Bronchial epithelial cell (primary cell): ENCODE measurements around the gene GPX6. TPM values are rescaled to one million over a fixed set of nuclear protein-coding genes. Genes with fewer than 3 reads are reported as not detected.
"Not testable (repeated sequence)": the region's sequence is repeated elsewhere in the genome, so short reads cannot be mapped to it uniquely, and the experiment has no call there.

Experiments used
- DNase-seq: peaks from one replicate; pipeline ENCODE4 v3.0.0-alpha.2; 2010; ENCODE audit warnings: low read depth
- FAIRE-seq: peaks from 2 replicates; lab custom pipeline; 2011; peaks lifted over from hg19 to GRCh38; lab: Jason Lieb, UNC
- H3K27me3 ChIP-seq: 2 replicates; pipeline ENCODE4 v1.5.1; 2011; ENCODE audit warnings: low read length; ENCODE audit not compliant: control insufficient read depth, insufficient read depth
- H3K36me3 ChIP-seq: 2 replicates; pipeline ENCODE4 v1.5.1; 2011; ENCODE audit warnings: low read length; ENCODE audit not compliant: control insufficient read depth, insufficient read depth
- H3K4me3 ChIP-seq: 2 replicates; pipeline ENCODE4 v1.5.1; 2011; ENCODE audit warnings: mild to moderate bottlenecking, low read depth, low read length, control low read depth
- CTCF ChIP-seq: IDR thresholded peaks from 2 replicates; pipeline ENCODE4 v1.5.1; 2011; ENCODE audit warnings: mild to moderate bottlenecking, moderate library complexity, low read length, control low read depth, inconsistent platforms; ENCODE audit not compliant: insufficient read depth, severe bottlenecking
- total RNA-seq: library from RNA; depleted of rRNA; stranded (reverse); fragments of >200 nt; gene quantifications from 2 replicates; pipeline ENCODE4 v1.2.1, GENCODE V29; 2014

The GPX6 gene
- total RNA-seq, 1 donor from 2014 or later, result not detected

GRCh38 chr6:28522594-28523240 lies 7.1 kb upstream of the GPX6 start:
- TF ChIP-seq CTCF, result no peak
- H3K4me3 ChIP-seq, result no peak overlapping the region
- H3K36me3 ChIP-seq, result no peaks in the 10 kb centered on the region
- DNase-seq (no peak), FAIRE-seq (no peak)
- no peaks in the 10 kb centered on the region for H3K27me3 ChIP-seq

GRCh38 chr6:28517964-28518363 lies 2.4 kb upstream of the GPX6 start:
- FAIRE-seq, result no peak
- no peak for DNase-seq
- Histone ChIP-seq H3K4me3 (no peak overlapping the region), H3K36me3 (no peaks in the 10 kb centered on the region), H3K27me3 (no peaks in the 10 kb centered on the region)
- no peak for TF ChIP-seq CTCF

GRCh38 chr6:28512387-28512786 lies 3.2 kb downstream of the GPX6 start:
- H3K36me3 ChIP-seq, DNase-seq, H3K27me3 ChIP-seq, H3K4me3 ChIP-seq, FAIRE-seq: not testable (repeated sequence)

GRCh38 chr6:28511628-28512300 lies 3.8 kb downstream of the GPX6 start:
- H3K4me3 ChIP-seq, result no peak overlapping the region
- no peaks in the 10 kb centered on the region for H3K36me3 ChIP-seq
- DNase-seq (no peak), FAIRE-seq (no peak)
- no peaks in the 10 kb centered on the region for H3K27me3 ChIP-seq
- TF ChIP-seq CTCF, result no peak

GRCh38 chr6:28506807-28507475 lies 8.7 kb downstream of the GPX6 start:
- Histone ChIP-seq H3K27me3 (no peaks in the 10 kb centered on the region), H3K36me3 (no peaks in the 10 kb centered on the region), H3K4me3 (no peak overlapping the region)
- peak; percentile 23 for FAIRE-seq
- TF ChIP-seq CTCF, result no peak
- no peak for DNase-seq

- DNase-seq (no peak), FAIRE-seq (no peak)
- Histone ChIP-seq H3K27me3 (no peaks in the 10 kb centered on the region), H3K4me3 (no peak overlapping the region), H3K36me3 (no peaks in the 10 kb centered on the region)
- no peak for TF ChIP-seq CTCF
These were observed 9.9 kb downstream of the GPX6 start for GRCh38 chr6:28505733-28506132.

- not testable (repeated sequence) for H3K4me3 ChIP-seq, H3K36me3 ChIP-seq, FAIRE-seq, DNase-seq, H3K27me3 ChIP-seq
These were observed 12.8 kb downstream of the GPX6 start for GRCh38 chr6:28502709-28503305.

- not testable (repeated sequence) for DNase-seq, H3K4me3 ChIP-seq, FAIRE-seq, H3K36me3 ChIP-seq, H3K27me3 ChIP-seq
These were observed 13.5 kb downstream of the GPX6 start for GRCh38 chr6:28502136-28502535.
